Posterior cingulate gyrus (tissue), 11 donors: Measurements from ENCODE around the gene GSTK1.
"Not testable (repeated sequence)": the region's sequence is repeated elsewhere in the genome, so short reads cannot be mapped to it uniquely, and the experiment has no call there.

Source experiments
- DNase-seq, 10 donors: peaks; one replicate each; pipeline versions ENCODE4 v3.0.0 to v3.0.0-alpha.2; 2020 to 2021; ENCODE audit warnings: mixed read lengths in 3 of 10
- intact Hi-C: fragments of 100-400 bp; cut with DNase I; formaldehyde crosslinking; loops from one replicate; pipeline ENCODE4 v1.15.1; 2023

GSTK1 gene

DNA sequence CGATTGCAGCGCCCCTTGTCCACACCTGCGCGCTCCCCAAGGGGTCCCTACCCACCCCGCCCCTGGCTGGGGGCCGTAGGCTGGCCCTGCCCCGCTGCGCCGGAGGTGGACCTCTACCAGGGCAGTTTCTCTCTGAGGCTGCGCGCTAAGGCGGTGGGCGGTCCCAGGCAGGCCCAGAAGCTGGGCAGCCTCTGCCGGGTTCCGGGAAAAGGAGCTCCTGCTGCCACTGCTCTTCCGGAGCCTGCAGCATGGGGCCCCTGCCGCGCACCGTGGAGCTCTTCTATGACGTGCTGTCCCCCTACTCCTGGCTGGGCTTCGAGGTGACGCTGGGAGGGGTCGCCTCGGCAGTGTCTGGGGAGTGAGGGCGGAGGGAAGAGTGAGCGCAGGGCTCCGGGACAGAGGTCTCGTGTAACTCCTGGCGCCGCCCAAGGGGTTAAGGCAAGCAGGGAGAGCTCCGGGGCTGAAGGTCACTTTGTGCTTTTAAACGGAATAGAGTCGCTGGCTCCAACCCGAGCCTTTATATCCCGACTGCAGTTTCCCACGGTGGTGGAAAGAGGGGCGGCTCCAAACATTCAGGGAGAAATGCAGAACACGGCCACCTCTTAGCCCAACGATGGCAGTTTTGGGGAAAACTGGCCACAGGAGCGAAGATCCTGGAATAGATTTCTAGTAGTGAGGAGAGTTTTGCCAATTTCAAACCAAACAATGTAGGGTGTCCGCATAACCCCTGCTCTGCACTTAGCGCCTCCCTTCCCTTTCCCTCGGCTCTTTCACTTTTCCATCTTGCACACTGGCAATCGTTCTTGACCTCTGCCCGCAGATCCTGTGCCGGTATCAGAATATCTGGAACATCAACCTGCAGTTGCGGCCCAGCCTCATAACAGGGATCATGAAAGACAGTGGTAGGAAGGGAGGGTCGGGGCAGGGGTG, at the start of gene GSTK1:
GSTK1 (plus strand) TSS at position 176 of the 930 bp plus-strand sequence; CDS start at position 249, 73 bp downstream.
- DNase-seq: peak; percentile 82 to 99 (median 88)
- intact Hi-C loops: no loop called here

DNA sequence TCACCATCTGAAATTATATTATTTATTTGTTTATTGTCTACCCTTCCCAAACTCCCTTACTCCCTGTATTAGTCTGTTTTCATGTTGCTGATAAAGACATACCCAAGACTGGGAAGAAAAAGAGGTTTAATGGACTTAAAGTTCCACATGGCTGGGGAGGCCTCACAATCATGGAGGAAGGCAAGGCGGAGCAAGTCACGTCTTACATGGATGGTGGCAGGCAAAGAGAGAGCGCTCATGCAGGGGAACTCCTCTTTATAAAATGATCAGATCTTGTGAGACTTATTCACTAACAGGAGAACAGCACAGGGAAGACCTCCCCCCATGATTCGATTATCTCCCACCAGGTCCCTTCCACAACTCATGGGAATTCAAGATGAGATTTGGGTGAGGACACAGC, 49.8 kb upstream of the GSTK1 start:
- intact Hi-C loops: not testable (repeated sequence)

DNA sequence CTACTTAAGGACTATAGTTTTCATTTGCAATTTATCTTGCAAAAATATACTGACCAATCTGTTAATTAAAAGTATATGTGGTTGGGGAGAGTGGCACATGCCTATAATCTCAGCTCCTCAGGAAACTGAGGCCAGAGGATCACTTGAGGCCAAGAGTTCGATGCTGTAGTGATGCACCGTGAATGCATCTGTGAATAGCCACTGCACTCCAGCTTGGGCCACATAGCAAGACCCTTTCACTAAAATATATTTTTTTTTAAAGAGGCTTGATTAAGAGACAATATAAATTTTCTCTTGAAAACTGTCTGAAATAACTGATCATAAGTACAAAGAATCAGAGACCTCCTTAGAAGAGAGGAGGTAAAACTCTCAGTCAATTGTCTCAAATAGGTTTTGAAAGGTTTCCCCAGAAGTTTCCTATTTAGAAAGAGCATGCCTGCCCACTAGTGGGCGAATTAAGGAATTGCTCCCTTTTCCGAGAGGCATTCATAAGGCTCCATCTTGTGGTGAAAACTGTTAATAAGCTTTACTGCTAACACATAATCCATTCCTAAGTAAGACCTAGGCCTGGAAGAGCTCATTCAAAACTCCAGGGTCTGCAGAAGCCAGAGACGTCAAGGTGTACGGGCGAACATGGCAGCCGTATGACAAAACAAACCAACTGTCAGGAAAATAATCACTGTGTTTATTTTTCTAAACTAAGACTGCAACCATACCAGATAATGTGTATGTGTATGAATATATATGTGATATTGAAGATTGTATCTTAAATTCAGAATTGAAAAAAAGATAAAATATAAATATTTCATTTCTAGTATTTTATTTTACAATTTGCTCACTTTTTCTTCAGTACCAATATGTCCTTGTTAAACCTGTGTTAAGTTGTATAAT, 48.2 kb upstream of the GSTK1 start:
- intact Hi-C loops: loop anchor here (1.0 kb wide), 2 partner anchors 207 to 361 kb away; no protein-coding TSS in a partner anchor

More for the DNA sequence above, 49.8 kb upstream of the GSTK1 start:
- DNase-seq: not testable (repeated sequence)

DNA sequence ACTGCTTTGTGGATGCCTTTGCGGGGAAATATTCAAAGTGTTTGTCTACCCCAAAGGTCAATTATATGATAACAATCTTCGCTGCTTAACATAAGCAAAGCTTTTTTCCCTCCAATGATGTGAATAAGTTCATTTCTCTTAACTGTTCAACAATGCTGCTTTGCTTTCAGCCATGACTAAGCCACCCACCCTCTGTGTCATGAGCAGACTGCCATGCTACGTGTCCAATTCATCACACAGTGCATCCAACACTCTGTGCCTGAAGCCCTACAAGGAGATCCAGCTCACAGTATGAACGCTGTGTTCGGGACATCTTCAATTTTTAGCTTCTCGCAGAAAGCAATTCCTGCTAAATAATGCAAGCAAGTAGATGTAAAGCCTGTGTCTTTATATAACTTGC, 47.1 kb upstream of the GSTK1 start:
- intact Hi-C loops: no loop called here
- peak in 6 of 10 donors; percentile 41 to 91 (median 58) for DNase-seq

More for the DNA sequence above, 48.2 kb upstream of the GSTK1 start:
- peak in 5 of 10 donors; percentile 33 to 75 (median 41) for DNase-seq

DNA sequence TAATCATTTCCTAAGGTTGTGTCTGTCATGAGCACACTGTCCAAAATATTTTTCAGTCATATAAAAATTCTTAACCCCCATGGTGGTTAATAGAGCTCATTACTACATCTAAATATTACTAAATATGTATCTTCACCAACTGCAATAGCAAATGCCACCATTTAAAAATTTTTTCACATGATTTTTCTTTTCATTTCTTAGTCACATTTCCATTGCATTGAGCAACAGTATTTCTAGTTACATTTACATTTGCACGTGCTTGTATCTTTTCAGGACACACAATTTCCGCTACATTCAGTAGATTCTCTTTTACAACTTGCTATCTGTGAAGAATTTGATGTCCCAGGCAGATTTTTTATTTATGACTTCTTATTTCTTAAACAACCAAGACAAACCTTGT, 46.6 kb upstream of the GSTK1 start:
- intact Hi-C loops: no loop called here
- no peak for DNase-seq

DNA sequence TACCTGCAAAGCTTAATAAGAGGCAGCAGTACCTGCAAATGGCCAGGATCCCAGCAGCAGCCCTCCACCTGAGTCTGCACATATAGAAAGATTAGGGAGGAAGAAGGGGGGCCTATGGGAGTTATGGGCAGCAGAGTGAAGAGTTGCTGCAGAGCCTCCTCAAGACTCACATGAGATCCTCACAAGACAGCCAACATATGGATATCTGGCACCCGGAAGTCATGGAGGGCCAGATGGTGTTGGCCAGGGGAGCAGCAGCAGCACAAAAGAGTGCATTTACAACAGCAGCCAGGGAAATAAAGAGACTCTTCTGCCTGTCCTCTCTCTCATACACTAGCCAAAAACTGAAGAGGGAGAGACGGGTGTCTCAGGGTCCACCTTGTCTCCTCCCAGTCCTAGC, 45.4 kb upstream of the GSTK1 start:
- DNase-seq: no peak
- intact Hi-C loops: no loop called here

DNA sequence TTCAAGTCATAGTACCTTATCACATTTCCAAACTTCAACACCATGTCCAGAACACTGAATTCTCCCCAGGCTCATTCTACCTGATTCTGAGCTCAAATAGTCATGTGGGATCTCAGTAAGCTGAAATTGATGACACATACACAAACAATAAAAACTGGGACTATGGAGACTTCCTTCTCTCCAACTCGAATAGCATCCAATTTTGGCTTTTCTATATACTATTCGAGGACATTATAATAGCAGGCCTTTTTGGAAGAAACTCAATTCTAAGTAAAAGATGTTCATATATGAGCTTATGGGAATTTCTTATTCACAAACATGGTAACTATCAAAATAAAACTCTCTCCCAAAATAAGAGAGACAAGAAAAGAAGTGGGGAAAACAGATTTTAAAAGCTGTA, 42.0 kb upstream of the GSTK1 start:
- no peak for DNase-seq
- intact Hi-C loops: no loop called here

DNA sequence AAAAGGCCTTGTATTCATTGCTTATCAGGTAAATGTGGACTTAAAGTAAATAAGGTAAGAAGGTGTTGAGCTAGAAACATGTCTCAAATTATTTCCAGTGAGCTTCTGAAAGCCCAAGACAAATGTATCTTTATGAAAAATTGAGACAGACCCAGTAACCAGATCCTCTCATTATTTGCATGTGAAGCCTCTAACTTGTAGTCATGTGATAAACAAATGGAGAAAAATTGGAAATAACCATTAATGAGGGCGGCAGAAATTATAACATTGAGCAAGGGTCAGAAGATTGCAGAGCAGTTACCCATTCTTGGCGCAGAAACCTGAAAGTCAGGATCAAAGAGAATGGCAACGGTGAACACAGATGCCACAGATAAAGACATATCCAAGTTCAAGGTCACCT, 41.5 kb upstream of the GSTK1 start, which contains the start of gene TAS2R40:
TAS2R40 (plus strand) TSS at position 301 of the 400 bp plus-strand sequence; CDS start at position 343, 42 bp downstream.
- DNase-seq: no peak
- intact Hi-C loops: no loop called here

DNA sequence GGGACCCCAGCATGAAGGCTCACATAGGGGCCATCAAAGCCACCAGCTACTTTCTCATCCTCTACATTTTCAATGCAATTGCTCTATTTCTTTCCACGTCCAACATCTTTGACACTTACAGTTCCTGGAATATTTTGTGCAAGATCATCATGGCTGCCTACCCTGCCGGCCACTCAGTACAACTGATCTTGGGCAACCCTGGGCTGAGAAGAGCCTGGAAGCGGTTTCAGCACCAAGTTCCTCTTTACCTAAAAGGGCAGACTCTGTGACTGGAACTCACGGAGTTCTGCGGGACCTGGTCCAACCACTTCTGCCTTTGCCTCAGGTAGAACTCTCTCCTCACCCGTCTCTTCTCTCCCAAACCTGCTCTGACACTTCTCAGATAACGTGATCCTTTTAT, 40.5 kb upstream of the GSTK1 start:
- intact Hi-C loops: no loop called here
- DNase-seq: no peak

DNA sequence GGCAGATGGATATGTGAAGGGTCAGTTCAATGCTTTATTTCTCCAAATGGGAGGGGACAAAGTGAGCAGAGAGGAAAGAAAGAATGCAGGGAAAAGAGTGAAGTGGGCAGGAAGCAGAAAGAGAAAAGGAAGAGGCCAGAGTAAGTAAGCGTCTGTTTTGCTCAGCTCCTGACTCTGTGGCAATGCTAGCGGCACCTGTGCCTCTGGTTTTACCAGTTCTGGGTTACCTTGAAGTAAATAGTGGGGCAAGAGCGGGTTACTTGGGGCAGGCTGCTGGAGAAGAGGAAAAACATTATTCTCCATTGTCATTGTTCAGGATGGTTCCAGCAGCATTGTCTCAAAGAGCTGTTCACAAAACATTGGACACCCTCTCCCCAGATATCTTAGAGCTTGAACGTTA, 39.5 kb upstream of the GSTK1 start:
- no peak for DNase-seq
- intact Hi-C loops: no loop called here

DNA sequence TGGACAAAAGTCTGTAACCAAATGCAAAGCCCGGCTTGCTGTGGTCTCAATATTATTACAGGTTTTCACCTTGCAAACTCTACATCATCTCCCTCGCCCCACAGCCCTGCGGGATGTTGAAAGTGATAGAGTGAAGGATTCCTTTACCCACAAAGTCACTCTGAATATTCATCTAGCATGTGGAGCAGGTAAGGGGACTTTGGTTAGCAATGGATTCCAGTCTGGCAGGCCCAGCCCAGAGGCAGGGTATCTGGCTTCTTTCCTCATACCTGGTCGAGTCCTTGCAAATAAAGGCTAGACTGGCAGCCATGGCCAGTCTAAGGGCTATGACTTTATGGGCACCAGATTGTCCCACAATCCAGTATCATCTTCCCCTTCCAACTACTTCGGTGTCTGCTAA, 38.2 kb upstream of the GSTK1 start:
- peak in 1 of 10 donors; percentile 52 for DNase-seq

DNA sequence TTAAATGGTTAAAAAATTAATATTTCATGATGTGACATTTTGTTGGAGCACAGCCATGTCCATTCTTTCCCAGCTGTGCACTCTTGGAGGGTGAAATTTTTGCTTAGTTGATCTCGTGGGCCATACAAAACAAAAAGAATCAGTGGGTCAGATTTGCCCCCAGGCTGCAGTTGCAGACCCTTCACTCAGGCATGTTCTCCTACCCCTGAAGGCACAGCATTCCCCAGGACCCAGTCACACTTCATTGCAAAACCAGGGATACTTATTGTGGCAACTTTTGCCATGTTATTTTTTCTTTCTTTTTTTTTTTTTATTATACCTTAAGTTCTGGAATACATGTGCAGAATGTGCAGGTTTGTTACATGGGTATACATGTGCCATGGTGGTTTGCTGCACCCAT, 35.4 kb upstream of the GSTK1 start:
- no peak for DNase-seq
- intact Hi-C loops: no loop called here

More for the DNA sequence above, 38.2 kb upstream of the GSTK1 start:
- intact Hi-C loops: no loop called here

DNA sequence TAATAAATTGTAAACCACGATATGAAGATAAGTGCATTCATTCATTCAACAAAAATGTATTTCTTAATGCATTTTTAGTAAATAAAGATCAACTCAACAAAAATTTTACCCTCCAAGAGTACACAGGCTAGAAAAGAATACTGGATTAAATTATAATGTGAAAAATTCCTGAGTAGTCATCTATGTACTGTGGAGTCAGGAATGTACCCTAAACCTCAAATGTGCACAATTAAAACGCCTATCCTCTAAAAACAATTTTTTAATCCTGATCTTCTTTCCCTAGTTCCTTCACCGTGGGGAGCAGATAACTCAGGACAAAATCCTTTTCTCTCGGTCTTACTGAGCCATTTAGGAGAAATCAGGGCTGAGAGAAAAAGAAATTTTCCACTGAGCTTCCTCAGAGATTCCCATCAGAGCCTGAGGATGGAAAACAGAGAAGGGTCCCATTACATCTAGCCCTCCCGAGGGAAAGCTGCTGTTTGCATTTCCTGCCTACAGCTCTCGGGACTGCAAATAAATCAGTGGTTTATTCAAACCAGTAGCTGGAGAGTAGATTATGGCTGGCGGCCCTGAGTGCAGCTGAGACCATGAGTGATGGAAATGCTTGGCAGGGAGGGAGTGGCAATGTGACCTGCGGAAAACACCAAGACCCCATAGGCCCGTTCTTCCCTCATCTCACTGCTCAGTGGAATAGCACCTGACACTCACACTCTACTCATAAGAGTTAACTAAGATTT, 34.0 kb upstream of the GSTK1 start:
- peak in 3 of 10 donors; percentile 20 to 68 (median 29) for DNase-seq
- intact Hi-C loops: no loop called here

DNA sequence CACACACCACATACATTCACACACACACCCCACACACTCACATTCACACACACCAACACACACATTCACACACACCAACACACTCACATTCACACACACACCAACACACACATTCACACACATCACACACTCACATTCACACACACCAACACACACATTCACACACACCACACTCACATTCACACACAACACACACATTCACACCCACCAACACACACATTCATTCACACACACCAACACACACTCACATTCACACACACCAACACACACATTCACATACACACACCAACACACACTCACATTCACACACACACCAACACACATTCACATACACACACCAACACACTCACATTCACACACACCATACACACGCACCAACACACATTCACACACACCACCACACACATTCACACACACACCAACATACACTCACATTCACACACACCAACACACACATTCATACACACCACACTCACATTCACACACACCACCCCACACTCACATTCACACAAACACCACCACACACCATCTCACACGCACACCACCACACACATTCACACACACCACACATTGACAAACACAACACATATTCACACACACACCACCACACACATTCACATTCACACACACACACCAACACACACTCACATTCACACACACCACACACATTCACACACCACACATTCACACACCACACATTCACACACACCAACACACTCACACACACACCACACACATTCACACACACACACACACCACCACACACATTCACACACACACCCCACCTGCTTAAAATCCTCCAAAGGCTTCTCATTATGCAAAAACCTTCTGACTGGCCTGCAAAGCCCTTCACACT, 32.4 kb upstream of the GSTK1 start:
- intact Hi-C loops: no loop called here
- DNase-seq: no peak

DNA sequence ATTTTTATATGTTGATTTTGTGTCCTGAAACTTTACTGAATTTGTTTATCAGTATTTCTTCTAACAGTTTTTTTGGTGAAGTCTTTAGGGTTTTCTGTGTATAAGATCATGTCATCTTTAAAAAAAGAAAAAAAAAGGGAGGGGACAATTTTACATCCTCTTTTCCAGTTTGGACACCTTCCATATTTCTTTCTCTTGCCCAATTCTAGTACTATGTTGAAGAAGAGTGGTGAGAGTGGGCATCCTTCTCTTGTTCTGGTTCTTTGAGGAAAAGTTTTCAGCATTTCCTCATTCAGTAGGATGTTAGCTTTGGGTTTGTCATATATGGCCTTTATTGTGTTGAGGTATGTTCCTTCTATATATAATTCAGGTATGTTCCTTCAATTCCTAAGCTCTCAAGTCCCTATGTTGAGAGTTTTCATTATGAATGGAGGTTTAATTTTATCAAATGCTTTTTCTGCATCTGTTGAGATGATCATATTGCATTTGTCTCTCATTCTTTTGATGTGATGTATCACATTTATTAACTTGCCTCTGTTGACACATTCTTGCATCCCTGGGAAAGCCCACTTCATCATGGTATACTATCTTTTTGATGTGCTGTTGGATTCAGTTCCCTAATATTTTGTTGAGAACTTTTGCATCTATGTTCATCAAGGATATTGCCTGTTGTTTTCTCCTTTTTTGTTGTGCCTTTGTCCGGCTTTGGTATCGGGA, 29.3 kb upstream of the GSTK1 start:
- intact Hi-C loops: no loop called here
- no peak for DNase-seq

DNA sequence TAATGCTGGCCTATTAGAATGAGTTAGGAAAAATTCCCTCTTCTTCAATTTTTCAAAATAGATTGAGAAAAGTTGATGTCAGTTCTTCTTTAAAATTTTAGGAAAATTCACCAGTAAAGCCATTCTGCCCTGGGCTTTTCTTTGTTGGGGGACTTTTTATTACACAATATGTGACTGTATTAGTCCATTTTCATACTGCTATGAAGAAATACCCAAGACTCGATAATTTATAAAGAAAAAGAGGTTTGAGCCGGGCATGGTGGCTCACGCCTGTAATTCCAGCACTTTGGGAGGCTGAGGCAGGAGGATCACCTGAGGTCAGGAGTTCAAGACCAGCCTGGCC, 28.7 kb upstream of the GSTK1 start:
- intact Hi-C loops: no loop called here
- DNase-seq: no peak

DNA sequence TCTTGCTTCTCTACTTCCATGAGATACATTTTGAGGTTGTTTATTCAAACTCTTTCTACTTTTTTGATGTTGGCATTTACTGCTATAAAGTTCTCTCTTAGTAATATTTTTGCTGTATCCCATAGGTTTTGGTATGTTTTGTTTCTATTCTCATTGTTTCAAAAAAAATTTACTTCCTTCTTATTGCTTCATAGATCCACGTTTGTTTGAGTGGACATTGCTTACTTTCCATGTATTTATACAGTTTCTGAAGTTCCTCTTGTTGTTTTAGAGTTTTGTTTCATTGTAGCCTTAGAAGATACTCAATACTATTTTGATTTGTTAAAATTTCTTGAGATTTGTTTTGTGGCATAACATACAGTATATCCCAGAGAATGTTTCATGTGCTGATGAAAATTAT, 27.7 kb upstream of the GSTK1 start:
- DNase-seq: no peak
- intact Hi-C loops: no loop called here

DNA sequence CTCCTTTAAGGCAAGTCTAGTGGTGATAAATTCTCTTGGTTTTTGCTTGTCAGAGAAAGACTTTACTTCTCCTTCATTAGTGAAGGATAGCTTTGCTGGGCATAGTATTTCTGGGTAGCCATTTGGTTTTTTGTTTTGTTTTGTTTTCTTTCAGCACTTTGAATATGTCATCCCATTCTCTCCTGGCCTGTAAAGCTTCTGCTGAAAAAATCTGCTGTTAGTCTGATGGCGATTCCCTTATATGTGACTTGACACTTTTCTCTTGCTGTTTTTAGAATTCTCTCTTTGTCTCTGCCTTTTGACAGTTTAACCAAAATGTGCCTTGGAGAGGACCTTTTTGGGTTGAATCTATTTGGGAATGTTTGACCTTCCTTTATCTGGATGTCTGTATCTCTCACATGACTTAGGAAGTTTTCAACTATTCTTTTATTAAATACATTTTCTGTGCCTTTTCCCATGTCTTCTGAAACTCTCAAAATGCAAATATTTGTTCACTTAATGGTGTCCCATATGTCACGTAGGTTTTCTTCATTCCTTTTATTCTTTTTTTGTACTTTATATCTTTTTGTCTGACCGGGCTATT, 26.7 kb upstream of the GSTK1 start:
- no peak for DNase-seq
- intact Hi-C loops: no loop called here
